SU-DHL-6 (cell line): ENCODE data around the gene BTC.
"Not testable (repeated sequence)": the region's sequence is repeated elsewhere in the genome, so short reads cannot be mapped to it uniquely, and the experiment has no call there.

ENCODE experiments used
- H2AFZ ChIP-seq: fragments of 200-600 bp; sonication (generic); 2 replicates; pipeline ENCODE4 v1.6.1; 2014; ENCODE audit warnings: low read depth, mild to moderate bottlenecking, moderate library complexity, mixed read lengths, antibody characterized with exemption, low read length; ENCODE audit not compliant: severe bottlenecking
- H3F3A ChIP-seq: fragments of 200-600 bp; shearing (Covaris generic); 2 replicates; pipeline ENCODE4 v1.6.0; 2016; ENCODE audit warnings: antibody characterized with exemption, mild to moderate bottlenecking; ENCODE audit not compliant: insufficient read depth
- H3K27ac ChIP-seq: fragments of 200-600 bp; sonication (generic); 2 replicates; pipeline ENCODE4 v1.5.1; 2016; ENCODE audit warnings: low read depth, mild to moderate bottlenecking, low read length, moderate library complexity, mixed read lengths
- H3K27me3 ChIP-seq: fragments of 200-600 bp; sonication (generic), shearing (Covaris generic); 2 replicates; pipeline ENCODE4 v1.6.0; 2014; ENCODE audit warnings: mild to moderate bottlenecking, low read length
- H3K36me3 ChIP-seq: fragments of 200-600 bp; sonication (generic); 2 replicates; pipeline ENCODE4 v1.6.1; 2014; ENCODE audit warnings: mild to moderate bottlenecking, low read length, mixed read lengths
- H3K4me2 ChIP-seq: fragments of 300-600, 200-600 bp; shearing (Covaris generic), sonication (generic); 2 replicates; pipeline ENCODE4 v1.6.0; 2014; ENCODE audit warnings: low read length, low read depth, mild to moderate bottlenecking; ENCODE audit not compliant: poor library complexity, severe bottlenecking
- H3K4me3 ChIP-seq: fragments of 200-600 bp; sonication (generic); 2 replicates; pipeline ENCODE4 v1.5.1; 2014; ENCODE audit warnings: antibody characterized with exemption, low read length, mild to moderate bottlenecking, mixed read lengths; ENCODE audit not compliant: insufficient read depth, poor library complexity, severe bottlenecking
- H3K79me2 ChIP-seq: fragments of 200-600 bp; sonication (generic); 2 replicates; pipeline ENCODE4 v1.6.1; 2014; ENCODE audit warnings: mild to moderate bottlenecking, low read length, moderate library complexity; ENCODE audit not compliant: insufficient read depth
- H3K9ac ChIP-seq: fragments of 200-600 bp; sonication (generic); 2 replicates; pipeline ENCODE4 v1.7.0; 2014; ENCODE audit warnings: mild to moderate bottlenecking, low read length
- H3K9me2 ChIP-seq: fragments of 200-600 bp; sonication (generic); replicated peaks from 2 replicates; pipeline ENCODE4 v1.6.1; 2014; ENCODE audit warnings: low read length; ENCODE audit not compliant: insufficient read depth
- H3K9me3 ChIP-seq: fragments of 200-600 bp; sonication (generic); 2 replicates; pipeline ENCODE4 v1.6.1; 2014; ENCODE audit warnings: low read length, mixed read lengths; ENCODE audit not compliant: insufficient read depth
- H4K20me1 ChIP-seq: fragments of 200-600 bp; sonication (generic); 2 replicates; pipeline ENCODE4 v1.6.1; 2014; ENCODE audit warnings: low read depth, mild to moderate bottlenecking, antibody characterized with exemption, low read length, moderate library complexity, mixed read lengths
- CTCF ChIP-seq: fragments of 200-600 bp; sonication (generic); IDR thresholded peaks from one replicate; pipeline ENCODE4 v1.5.1; 2017; ENCODE audit warnings: antibody characterized with exemption, mild to moderate bottlenecking, low read length, moderate library complexity; ENCODE audit not compliant: insufficient read depth, poor library complexity, severe bottlenecking
- EZH2phosphoT487 ChIP-seq: fragments of 200-600 bp; sonication (generic), shearing (Covaris generic); conservative IDR thresholded peaks from 2 replicates; pipeline ENCODE4 v1.6.1; 2018; ENCODE audit warnings: mild to moderate bottlenecking, antibody characterized with exemption, low read length, moderate library complexity, mixed read lengths

BTC gene

GRCh38 chr4:74814052-74814451 is 19.7 kb upstream of the BTC start:
- no peak overlapping the region for H3K27ac ChIP-seq
- no peak overlapping the region for H3K4me3 ChIP-seq
- no peaks in the 10 kb centered on the region for H3K79me2 ChIP-seq
- H3F3A ChIP-seq: no peaks in the 10 kb centered on the region
- H2AFZ ChIP-seq: no peak overlapping the region
- no peaks in the 10 kb centered on the region for H3K27me3 ChIP-seq
- no peaks in the 10 kb centered on the region for H3K9me2 ChIP-seq
- no peaks in the 10 kb centered on the region for H3K9me3 ChIP-seq
- no peak overlapping the region for H3K4me2 ChIP-seq
- H3K9ac ChIP-seq: no peak overlapping the region
- H4K20me1 ChIP-seq: no peaks in the 10 kb centered on the region
- no peaks in the 10 kb centered on the region for H3K36me3 ChIP-seq
- TF ChIP-seq EZH2phosphoT487 (no peak), CTCF (no peak)

GRCh38 chr4:74812056-74812455 is 17.7 kb upstream of the BTC start:
- H2AFZ ChIP-seq, H3F3A ChIP-seq: not testable (repeated sequence)

GRCh38 chr4:74805601-74806000 is 11.3 kb upstream of the BTC start:
- Histone ChIP-seq H3K4me3 (no peak overlapping the region), H3K27ac (no peak overlapping the region), H3K27me3 (no peaks in the 10 kb centered on the region), H3K9me2 (no peaks in the 10 kb centered on the region), H3K9me3 (no peaks in the 10 kb centered on the region), H3K79me2 (no peaks in the 10 kb centered on the region), H3K36me3 (no peaks in the 10 kb centered on the region), H3K4me2 (no peak overlapping the region), H4K20me1 (no peaks in the 10 kb centered on the region), H2AFZ (no peak overlapping the region), H3K9ac (no peak overlapping the region), H3F3A (no peaks in the 10 kb centered on the region)
- no peak for TF ChIP-seq CTCF
- no peak for TF ChIP-seq EZH2phosphoT487

More at GRCh38 chr4:74812056-74812455, 17.7 kb upstream of the BTC start:
- H3K79me2 ChIP-seq, H3K4me3 ChIP-seq, H3K9ac ChIP-seq, H3K9me2 ChIP-seq, H3K27me3 ChIP-seq, H3K36me3 ChIP-seq, H3K27ac ChIP-seq, H4K20me1 ChIP-seq, H3K9me3 ChIP-seq, H3K4me2 ChIP-seq: not testable (repeated sequence)

- Histone ChIP-seq H2AFZ (no peak overlapping the region), H3K9me2 (no peaks in the 10 kb centered on the region), H3K9me3 (no peaks in the 10 kb centered on the region), H3K79me2 (no peaks in the 10 kb centered on the region), H4K20me1 (no peaks in the 10 kb centered on the region), H3K4me2 (no peak overlapping the region), H3K4me3 (no peak overlapping the region), H3K36me3 (no peaks in the 10 kb centered on the region), H3K9ac (no peak overlapping the region), H3K27ac (no peak overlapping the region), H3F3A (no peaks in the 10 kb centered on the region), H3K27me3 (no peaks in the 10 kb centered on the region)
- TF ChIP-seq CTCF (no peak), EZH2phosphoT487 (no peak)
These were observed 6.0 kb upstream of the BTC start for GRCh38 chr4:74800310-74800709.
